ENCODE results near the gene ATP8B2.

DNA sequence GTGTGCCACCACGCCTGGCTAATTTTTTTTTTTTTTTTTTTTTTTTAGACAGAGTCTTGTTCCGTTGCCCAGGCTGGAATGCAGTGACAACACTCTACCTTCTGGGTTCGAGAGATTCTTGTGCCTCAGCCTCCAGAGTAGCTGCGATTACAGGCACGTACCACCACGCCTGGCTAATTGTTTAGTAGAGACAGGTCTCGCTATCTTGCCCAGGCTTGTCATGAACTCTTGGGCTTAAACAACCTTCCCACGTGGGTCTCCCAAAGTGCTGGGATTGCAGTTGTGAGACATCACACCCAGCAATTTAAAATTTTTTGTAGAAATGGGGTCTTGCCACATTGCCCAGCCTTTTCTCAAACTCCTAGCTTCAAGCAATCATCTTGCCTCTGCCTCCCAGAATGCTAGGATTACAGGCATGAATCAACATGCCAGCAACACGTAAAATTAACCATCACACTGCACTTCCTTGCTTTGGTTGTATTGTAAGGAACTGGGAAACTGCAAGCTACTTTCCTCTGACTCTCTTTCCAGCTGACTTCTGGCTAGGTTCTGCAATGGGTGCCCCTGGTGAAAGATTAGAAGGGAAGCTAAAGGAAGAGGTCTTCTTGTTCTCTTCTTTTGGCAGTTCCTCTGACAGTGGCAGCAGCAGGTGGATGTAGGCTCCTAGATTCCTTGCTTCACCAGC, 65.9 kb downstream of the ATP8B2 start:
- TF ChIP-seq TAF1 (IDR thresholded peaks at IDR 0.05; ENCODE audit: borderline replicate concordance, low read depth, low read length) (no peak), POLR2A (IDR thresholded peaks at IDR 0.05; ENCODE audit: low read depth, low read length) (no peak), POLR2AphosphoS5 (IDR thresholded peaks at IDR 0.05; ENCODE audit: low read depth, low read length) (no peak)

All from GM12892 (cell line).